SK-MEL-5 (cell line): ENCODE results near the gene PTPN22. TPM values are rescaled to one million over a fixed set of nuclear protein-coding genes. Genes with fewer than 3 reads are reported as not detected.
"Not testable (repeated sequence)": the region's sequence is repeated elsewhere in the genome, so short reads cannot be mapped to it uniquely, and the experiment has no call there.

Experiments
- DNase-seq: peaks from one replicate; pipeline ENCODE4 v3.0.0-alpha.2; 2016; ENCODE audit warnings: low read depth, low spot score
- in situ Hi-C: cut with HindIII; loops from 2 replicates; pipeline ENCODE4 v1.10.0; 2016; ENCODE audit warnings: low sequenced_read_pairs, high pct_unique_total_duplicates, low pct_unique_long_range_greater_than_20kb
- total RNA-seq: library from RNA; depleted of rRNA; stranded (reverse); fragments of >200 nt; shearing (Covaris generic); gene quantifications from 2 replicates; pipeline ENCODE4 v1.2.3, GENCODE V29; 2014

The PTPN22 gene
- total RNA-seq, 1 experiment from 2014 or later = 0.08 TPM

GRCh38 chr1:113858982-113859381, 12.5 kb downstream of the PTPN22 start:
- in situ Hi-C loops = no loop called here
- no peak for DNase-seq

GRCh38 chr1:113858418-113858817, 13.1 kb downstream of the PTPN22 start:
- in situ Hi-C loops = no loop called here
- DNase-seq = no peak

DNA sequence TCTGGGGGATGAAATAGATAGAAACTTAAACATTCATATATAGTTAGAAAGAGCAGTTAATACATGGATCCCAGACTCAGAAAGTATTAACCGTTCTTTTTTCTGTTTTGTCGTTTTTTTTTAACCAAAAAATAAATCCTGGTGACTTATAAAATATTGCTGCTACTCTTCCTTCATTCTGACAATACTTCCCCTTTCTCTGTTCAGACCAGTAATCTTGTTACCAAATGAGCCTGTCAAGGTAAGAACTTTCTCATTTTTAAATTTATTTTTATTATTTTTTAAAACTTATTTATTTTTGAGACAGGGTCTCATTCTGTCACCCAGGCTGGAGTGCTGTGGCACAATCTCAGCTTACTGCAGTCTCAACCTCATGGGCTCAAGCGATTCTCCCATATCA, 13.7 kb downstream of the PTPN22 start:
- no peak for DNase-seq
- in situ Hi-C loops = no loop called here

GRCh38 chr1:113856401-113856790, 15.1 kb downstream of the PTPN22 start:
- in situ Hi-C loops = no loop called here
- DNase-seq = no peak

DNA sequence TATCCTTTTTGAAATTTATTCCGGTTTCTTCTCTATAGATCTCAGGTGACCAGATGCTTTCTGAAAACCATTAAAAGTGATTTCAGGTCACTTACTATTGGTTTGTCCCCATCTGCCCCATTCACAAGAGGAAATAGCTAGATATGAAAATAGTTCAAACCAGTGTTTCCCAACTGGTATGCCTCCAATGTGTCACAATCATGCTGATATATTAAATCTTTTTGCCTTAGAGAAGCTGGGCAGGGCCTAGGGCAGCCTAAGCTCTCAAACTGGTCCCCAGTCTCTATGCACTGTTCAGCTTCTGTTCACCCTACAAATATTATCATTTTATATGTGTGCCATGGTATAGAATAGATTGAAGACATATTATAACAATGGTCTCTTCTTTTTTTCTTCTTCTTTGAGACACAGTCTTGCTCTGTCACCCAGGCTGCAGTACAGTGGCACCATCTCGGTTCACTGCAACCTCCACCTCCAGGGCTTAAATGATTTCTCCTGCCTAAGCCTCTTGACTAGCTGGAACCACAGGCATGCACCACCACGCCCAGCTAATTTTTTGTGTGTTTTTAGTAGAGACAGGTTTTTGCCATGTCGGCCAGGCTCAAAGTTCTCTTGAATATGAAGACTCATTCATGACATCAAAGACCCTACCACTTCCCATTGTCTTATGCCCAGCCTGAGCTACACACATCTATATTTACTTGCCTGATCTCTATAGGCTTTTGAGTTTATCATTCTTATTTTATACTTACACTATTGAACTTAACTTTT, 15.7 kb downstream of the PTPN22 start:
- in situ Hi-C loops = no loop called here
- DNase-seq = no peak

- no peak for DNase-seq
- in situ Hi-C loops = no loop called here
These were observed 17.3 kb downstream of the PTPN22 start for GRCh38 chr1:113854234-113854633.

DNA sequence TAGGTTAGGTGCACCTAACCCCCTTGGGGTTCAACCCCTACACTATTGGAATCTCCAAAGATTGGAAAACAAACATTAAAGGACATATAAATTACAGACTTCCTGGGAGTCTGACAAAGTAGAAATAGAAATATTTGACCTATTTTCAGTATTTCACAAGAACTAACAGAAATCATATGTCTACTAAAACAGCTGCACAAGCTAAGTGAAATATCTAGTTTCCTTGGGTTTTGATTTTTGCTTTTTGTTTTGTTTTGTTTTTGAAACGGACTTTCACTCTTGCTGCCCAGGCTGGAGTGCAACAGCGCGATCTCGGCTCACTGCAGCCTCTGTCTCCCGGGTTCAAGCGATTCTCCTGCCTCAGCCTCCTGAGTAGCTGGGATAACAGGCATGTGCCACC, 18.8 kb downstream of the PTPN22 start:
- in situ Hi-C loops, DNase-seq: not testable (repeated sequence)

GRCh38 chr1:113850127-113850796, 21.2 kb downstream of the PTPN22 start:
- in situ Hi-C loops = no loop called here
- DNase-seq = no peak

DNA sequence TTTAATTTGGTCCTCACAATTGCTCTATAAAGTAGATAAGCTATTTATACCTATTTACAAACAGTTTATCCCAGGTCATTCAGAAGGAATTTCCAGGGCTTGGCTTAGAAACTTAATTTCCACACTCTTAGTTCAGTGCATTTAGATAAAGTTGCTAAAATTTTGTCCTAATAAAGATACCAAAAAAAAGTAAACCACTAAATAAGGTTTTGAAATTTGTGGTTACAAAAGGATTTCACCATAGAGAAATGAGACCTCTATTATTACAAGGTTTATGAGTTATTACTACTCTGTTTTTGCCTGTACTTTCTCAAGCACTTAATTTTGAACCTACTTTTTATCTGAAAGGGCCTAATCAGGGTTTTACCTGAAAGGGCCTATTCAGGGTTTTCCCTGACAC, 22.4 kb downstream of the PTPN22 start:
- in situ Hi-C loops = no loop called here
- no peak for DNase-seq

DNA sequence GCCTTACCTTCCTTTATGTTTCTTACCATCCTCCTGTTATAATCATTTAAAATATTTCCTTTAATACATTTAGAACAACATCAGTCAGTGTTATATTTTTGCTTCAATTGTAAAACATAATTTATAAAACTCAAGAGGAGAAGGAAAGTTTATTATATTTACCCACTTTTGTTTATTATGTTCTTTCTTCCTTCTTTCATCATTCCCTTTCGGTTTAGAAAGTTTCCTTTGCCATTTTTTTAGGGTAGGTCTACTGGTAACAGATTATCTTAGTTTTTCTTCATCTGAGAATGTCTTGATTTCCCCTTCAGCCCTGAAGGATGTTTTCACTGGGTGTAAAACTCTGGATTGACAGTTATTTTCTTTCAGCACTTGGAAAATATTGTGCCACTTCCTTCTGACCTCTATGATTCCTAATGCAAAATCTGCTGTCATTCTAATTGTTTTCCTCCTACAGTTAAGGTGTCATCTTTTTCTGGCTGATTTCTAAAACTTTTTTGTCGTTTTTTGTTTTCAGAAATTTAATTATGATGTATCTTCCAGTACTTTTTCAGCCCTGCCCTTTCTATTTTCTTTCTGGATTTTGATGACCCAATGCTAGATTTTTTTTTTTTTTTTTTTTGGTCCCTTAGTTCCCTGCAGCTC, 25.0 kb downstream of the PTPN22 start:
- no peak for DNase-seq
- in situ Hi-C loops = no loop called here

- in situ Hi-C loops = no loop called here
- no peak for DNase-seq
These were observed 35.0 kb downstream of the PTPN22 start for GRCh38 chr1:113836534-113836933.

DNA sequence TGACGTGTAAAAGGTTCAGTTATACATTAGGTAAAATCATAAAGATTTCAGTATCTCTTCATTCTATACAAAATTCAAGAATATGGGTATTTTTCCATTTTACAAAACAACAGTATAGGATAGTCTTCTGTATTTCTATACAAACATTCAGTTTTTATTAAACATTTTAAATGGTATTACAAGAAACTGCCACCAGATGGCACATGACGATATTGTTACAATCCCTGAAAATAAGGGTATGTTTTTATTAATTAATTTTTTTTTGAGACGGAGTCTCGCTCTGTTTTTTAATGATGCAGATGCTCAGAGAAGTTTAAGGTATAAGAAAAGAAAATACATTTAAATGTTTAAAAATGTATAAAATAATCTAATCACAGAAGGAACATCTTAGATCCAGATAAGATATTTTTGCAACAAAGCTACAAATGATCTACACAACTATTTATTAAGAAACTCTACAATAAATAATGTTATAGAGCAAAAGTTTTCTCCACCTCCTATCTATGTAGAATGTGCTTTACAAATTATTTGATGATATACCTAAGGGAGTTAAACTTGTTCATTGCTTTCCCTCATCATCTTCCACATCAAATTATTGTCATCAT, 35.7 kb downstream of the PTPN22 start:
- in situ Hi-C loops = no loop called here
- DNase-seq = peak; percentile 66

GRCh38 chr1:113834716-113835115, 36.8 kb downstream of the PTPN22 start:
- in situ Hi-C loops = no loop called here
- no peak for DNase-seq

DNA sequence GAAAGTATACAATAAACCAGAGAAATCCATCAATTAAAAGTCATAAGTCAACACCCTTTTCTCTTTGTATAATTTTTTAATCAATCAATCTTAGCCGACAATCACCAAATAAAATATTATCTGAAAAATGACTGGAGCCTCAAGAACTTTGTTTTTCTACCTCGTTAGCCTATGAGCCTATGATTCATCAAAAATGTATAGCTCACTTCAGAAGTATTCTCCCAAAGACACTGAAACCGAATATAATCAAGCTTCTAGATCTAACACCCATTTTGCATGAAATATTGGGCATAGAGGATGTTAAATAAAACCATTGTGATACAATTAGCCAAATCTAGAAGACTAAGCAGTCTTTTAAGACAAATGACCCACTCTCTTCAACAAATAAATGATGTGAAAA, 41.5 kb downstream of the PTPN22 start:
- no peak for DNase-seq
- in situ Hi-C loops = no loop called here

- in situ Hi-C loops = no loop called here
- DNase-seq = no peak
These were observed 49.6 kb downstream of the PTPN22 start for GRCh38 chr1:113821916-113822315.

DNA sequence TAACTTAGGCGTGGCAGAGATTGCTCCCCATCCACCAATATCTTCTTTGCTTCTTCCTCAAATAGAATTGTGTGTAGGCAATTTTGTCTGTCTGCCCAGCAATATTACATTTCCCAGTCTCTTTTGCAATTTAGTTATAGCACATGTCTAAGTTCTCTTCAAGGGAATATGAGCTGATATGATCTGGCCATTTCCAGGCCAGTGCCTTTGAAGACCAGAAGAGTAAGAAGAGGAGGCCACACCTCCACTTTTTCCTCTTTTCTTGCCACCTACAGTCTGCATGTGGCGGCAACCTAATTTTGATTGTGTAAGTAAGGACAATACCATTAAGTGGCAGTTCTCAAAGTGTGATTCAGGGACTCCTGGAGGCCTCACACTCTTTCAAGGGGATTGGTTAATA, 52.9 kb downstream of the PTPN22 start:
- in situ Hi-C loops = no loop called here
- DNase-seq = no peak

GRCh38 chr1:113813218-113813617, 58.3 kb downstream of the PTPN22 start:
- DNase-seq = no peak
- in situ Hi-C loops = no loop called here

DNA sequence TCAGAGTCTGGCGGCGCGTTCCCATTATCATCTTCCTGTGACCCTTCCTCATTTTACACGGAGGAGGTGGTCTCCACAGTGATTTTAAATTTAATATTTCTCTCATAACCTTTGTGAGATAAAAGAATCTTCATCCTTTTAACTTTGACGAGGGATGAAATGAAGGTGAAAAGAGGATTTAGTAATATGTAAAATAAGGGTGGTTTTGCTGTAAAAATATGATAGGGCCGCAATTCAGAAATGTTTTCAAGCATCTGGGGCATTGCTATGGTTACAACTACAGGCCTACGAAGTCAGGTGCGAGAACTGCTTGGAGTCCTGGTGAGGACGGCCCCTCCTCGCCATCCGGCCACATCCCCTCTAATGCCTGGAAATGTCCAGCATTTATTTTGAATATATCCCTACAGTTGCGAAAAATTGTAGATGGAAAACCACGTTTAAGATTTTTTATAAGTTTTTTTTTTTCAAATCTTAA, 58.8 kb downstream of the PTPN22 start:
- in situ Hi-C loops = no loop called here
- no peak for DNase-seq
